OCI-LY7 (cell line): ENCODE data around the gene ZDHHC13. TPM values are rescaled to one million over a fixed set of nuclear protein-coding genes. Genes with fewer than 3 reads are reported as not detected.

Experiments
- BruUV-seq: library from RNA; stranded (reverse); fragments of 400-500 nt; replicated peaks from 2 replicates; lab custom pipeline; 2021; lab: Mats Ljungman, UMichigan
- CTCF ChIA-PET: fragments of 300-600 bp; sonication (Branson Sonifier 250); formaldehyde crosslinking; loops from one replicate; lab custom pipeline; 2022; ENCODE audit warnings: antibody characterized with exemption; ENCODE audit not compliant: unreplicated experiment; lab: Charles Lee
- POLR2A ChIA-PET: fragments of 300-600 bp; sonication (Branson Sonifier 250); formaldehyde crosslinking; loops from one replicate; lab custom pipeline; 2022; ENCODE audit warnings: antibody characterized with exemption; lab: Charles Lee
- DNase-seq: peaks from one replicate; pipeline ENCODE4 v3.0.0-alpha.2; 2015; ENCODE audit warnings: low spot score
- H2AFZ ChIP-seq: fragments of 200-600 bp; sonication (generic), shearing (Covaris generic); 2 replicates; pipeline ENCODE4 v1.6.1; 2014; ENCODE audit warnings: mild to moderate bottlenecking, antibody characterized with exemption, low read length, moderate library complexity
- H3K27ac ChIP-seq: fragments of 200-600 bp; sonication (generic); 2 replicates; pipeline ENCODE4 v1.5.1; 2014; ENCODE audit warnings: mixed run types, low read depth, mild to moderate bottlenecking, moderate library complexity, low read length, inconsistent platforms; ENCODE audit not compliant: poor library complexity, severe bottlenecking
- H3K36me3 ChIP-seq: fragments of 200-600 bp; sonication (generic); 2 replicates; pipeline ENCODE4 v1.6.1; 2014; ENCODE audit warnings: mild to moderate bottlenecking, antibody characterized with exemption, low read length, moderate library complexity, mixed read lengths; ENCODE audit not compliant: insufficient read depth
- H3K4me1 ChIP-seq: fragments of 200-600 bp; sonication (generic); 2 replicates; pipeline ENCODE4 v1.5.1; 2014; ENCODE audit warnings: mild to moderate bottlenecking, low read length; ENCODE audit not compliant: insufficient read depth, poor library complexity, severe bottlenecking
- H3K4me2 ChIP-seq: fragments of 200-600 bp; sonication (generic); 2 replicates; pipeline ENCODE4 v1.6.1; 2014; ENCODE audit warnings: mild to moderate bottlenecking, low read length
- H3K4me3 ChIP-seq: fragments of 200-600 bp; sonication (generic); 2 replicates; pipeline ENCODE4 v1.5.1; 2014; ENCODE audit warnings: mild to moderate bottlenecking, low read depth, low read length; ENCODE audit not compliant: poor library complexity, severe bottlenecking
- H3K79me2 ChIP-seq: fragments of 200-600 bp; sonication (generic); 2 replicates; pipeline ENCODE4 v1.6.1; 2016; ENCODE audit warnings: low read depth, mild to moderate bottlenecking, low read length, moderate library complexity, mixed read lengths; ENCODE audit not compliant: insufficient read depth
- H3K9me2 ChIP-seq: fragments of 200-600 bp; sonication (generic); 2 replicates; pipeline ENCODE4 v1.6.1; 2016; ENCODE audit warnings: mild to moderate bottlenecking, low read length, mixed read lengths; ENCODE audit not compliant: insufficient read depth
- H3K9me3 ChIP-seq: fragments of 200-600 bp; sonication (generic); 2 replicates; pipeline ENCODE4 v1.6.1; 2014; ENCODE audit warnings: mild to moderate bottlenecking, mixed run types, low read length, mixed read lengths
- H4K20me1 ChIP-seq: fragments of 200-600 bp; sonication (generic); 2 replicates; pipeline ENCODE4 v1.6.1; 2014; ENCODE audit warnings: mild to moderate bottlenecking, antibody characterized with exemption, low read length, moderate library complexity, mixed read lengths; ENCODE audit not compliant: insufficient read depth
- CTCF ChIP-seq: fragments of 200-600 bp; sonication (generic); conservative IDR thresholded peaks from 2 replicates; pipeline ENCODE4 v1.5.1; 2014; ENCODE audit warnings: mild to moderate bottlenecking, antibody characterized with exemption, low read length, moderate library complexity, mixed read lengths
- EZH2phosphoT487 ChIP-seq: fragments of 200-600 bp; sonication (generic); IDR thresholded peaks from 2 replicates; pipeline ENCODE4 v1.6.1; 2018; ENCODE audit warnings: low read depth, borderline replicate concordance, mild to moderate bottlenecking, mixed run types, antibody characterized with exemption, low read length, moderate library complexity, mixed read lengths
- intact Hi-C: fragments of 100-400 bp; cut with micrococcal nuclease; formaldehyde crosslinking; loops from one replicate; pipeline ENCODE4 v1.10.0; 2022; ENCODE audit not compliant: unreplicated experiment
- total RNA-seq, 2 experiments: library from RNA; depleted of rRNA in 1 of 2; stranded (reverse); fragments of >200 nt in 1 of 2; shearing (Covaris generic) in 1 of 2; gene quantifications; 2 replicates each; pipeline ENCODE4 v1.2.3, GENCODE V29; 2014 to 2022

Gene ZDHHC13
- total RNA-seq, 2 experiments from 2014 or later, result 25.0 to 28.1 TPM

- no peak overlapping the region for H3K4me2 ChIP-seq
- H4K20me1 ChIP-seq, result no peaks in the 10 kb centered on the region
- H3K79me2 ChIP-seq, result no peaks in the 10 kb centered on the region
- CTCF ChIA-PET, result no interaction called here
- POLR2A ChIA-PET, result interaction anchor here (0.7 kb wide), 1 partner anchor 99 kb away, joined by 5 read pairs; no protein-coding TSS in a partner anchor
- no peak for TF ChIP-seq EZH2phosphoT487
- TF ChIP-seq CTCF, result no peak
- no peak overlapping the region for H2AFZ ChIP-seq
- H3K27ac ChIP-seq, result no peak overlapping the region
- H3K4me1 ChIP-seq, result no peaks in the 10 kb centered on the region
- no peaks in the 10 kb centered on the region for H3K9me3 ChIP-seq
- DNase-seq, result no peak
- BruUV-seq, result no TSS peak
- H3K4me3 ChIP-seq, result no peak overlapping the region
- H3K9me2 ChIP-seq, result no peaks in the 10 kb centered on the region
- intact Hi-C loops, result no loop called here
- no peaks in the 10 kb centered on the region for H3K36me3 ChIP-seq
These were observed 17.9 kb upstream of the ZDHHC13 start for GRCh38 chr11:19099093-19099492.

GRCh38 chr11:19100885-19101284 lies 16.1 kb upstream of the ZDHHC13 start:
- TF ChIP-seq CTCF, result no peak
- TF ChIP-seq EZH2phosphoT487, result no peak
- Histone ChIP-seq H3K4me2 (no peak overlapping the region), H3K9me2 (no peaks in the 10 kb centered on the region), H3K4me3 (no peak overlapping the region), H3K79me2 (no peaks in the 10 kb centered on the region), H3K36me3 (no peaks in the 10 kb centered on the region), H2AFZ (no peak overlapping the region), H4K20me1 (no peaks in the 10 kb centered on the region), H3K4me1 (no peaks in the 10 kb centered on the region), H3K9me3 (no peaks in the 10 kb centered on the region), H3K27ac (no peak overlapping the region)
- POLR2A ChIA-PET, result interaction anchor here (0.5 kb wide), 1 partner anchor 13 kb away, joined by 3 read pairs; no protein-coding TSS in a partner anchor
- DNase-seq, result no peak
- no TSS peak for BruUV-seq
- intact Hi-C loops, result no loop called here
- CTCF ChIA-PET, result no interaction called here

- Histone ChIP-seq H3K4me3 (no peak overlapping the region), H4K20me1 (no peaks in the 10 kb centered on the region), H2AFZ (no peak overlapping the region), H3K79me2 (no peaks in the 10 kb centered on the region), H3K4me1 (no peaks in the 10 kb centered on the region), H3K9me2 (no peaks in the 10 kb centered on the region), H3K36me3 (no peaks in the 10 kb centered on the region), H3K27ac (no peak overlapping the region), H3K9me3 (no peaks in the 10 kb centered on the region), H3K4me2 (no peak overlapping the region)
- BruUV-seq, result no TSS peak
- no peak for DNase-seq
- no peak for TF ChIP-seq EZH2phosphoT487
- no peak for TF ChIP-seq CTCF
- ChIA-PET CTCF (no interaction called here), POLR2A (interaction anchor here (0.5 kb wide), 1 partner anchor 563 kb away, joined by 3 read pairs; no protein-coding TSS in a partner anchor)
- intact Hi-C loops, result no loop called here
These were observed 15.0 kb upstream of the ZDHHC13 start for GRCh38 chr11:19101796-19102520.
